Right lobe of liver (tissue), 4 donors: ENCODE data around the gene APOL6.

Experiments used
- CTCF ChIP-seq, 4 donors: fragments of 200-600 bp in 3 of 4; fragments of 450-650 bp in 1 of 4; IDR thresholded peaks; one replicate each; pipeline versions ENCODE4 v1.5.1 to v1.8.0; 2016 to 2022; ENCODE audit warnings: antibody characterized with exemption in 4 of 4, mild to moderate bottlenecking in 2 of 4
- POLR2A ChIP-seq: fragments of 450-650 bp; IDR thresholded peaks from one replicate; pipeline ENCODE4 v1.6.1; 2017; ENCODE audit warnings: antibody characterized with exemption, mild to moderate bottlenecking
- donor health status: DM: no; HTN: no; CAD: no.
- donor health status: DM: no; HTN: no; CAD: no.
- donor health status: DM: no; HTN: yes; CAD: no.

GRCh38 chr22:35685731-35686130 is 37.5 kb downstream of the APOL6 start:
- TF ChIP-seq POLR2A = no peak
- no peak for TF ChIP-seq CTCF (IDR thresholded peaks at IDR 0.05)
